PFSK-1 (cell line): ENCODE results near the gene PRMT3.

Experiments
- FOXP2 ChIP-seq: optimal IDR thresholded peaks from 2 replicates; pipeline ENCODE3; 2011; ENCODE audit warnings: borderline replicate concordance, control low read depth, inconsistent platforms; ENCODE audit not compliant: insufficient read depth; ENCODE audit errors: extremely low read length, extremely low read depth
- POLR2AphosphoS5 ChIP-seq: IDR thresholded peaks from 2 replicates; pipeline ENCODE4 v1.6.1; 2012; ENCODE audit warnings: low read depth, mild to moderate bottlenecking, control low read depth, low read length, moderate library complexity
- SIN3A ChIP-seq: IDR thresholded peaks from 2 replicates; pipeline ENCODE4 v1.6.1; 2012; ENCODE audit warnings: mild to moderate bottlenecking, low read length, moderate library complexity, borderline replicate concordance; ENCODE audit not compliant: insufficient read depth
- TAF1 ChIP-seq: IDR thresholded peaks from 2 replicates; pipeline ENCODE4 v1.6.1; 2012; ENCODE audit warnings: low read length, control low read depth, borderline replicate concordance; ENCODE audit not compliant: insufficient read depth
- TF ChIP-seq, protein P1 (sequence below), 2 experiments: IDR thresholded peaks; 2 replicates each; pipeline versions ENCODE4 v1.6.1 to v1.8.0; 2011 to 2012; ENCODE audit warnings: low read depth in 2 of 2, low read length in 2 of 2, control low read depth in 1 of 2, inconsistent platforms in 1 of 2, mild to moderate bottlenecking in 1 of 2, moderate library complexity in 1 of 2; ENCODE audit not compliant: insufficient read depth in 1 of 2

PRMT3 gene

DNA sequence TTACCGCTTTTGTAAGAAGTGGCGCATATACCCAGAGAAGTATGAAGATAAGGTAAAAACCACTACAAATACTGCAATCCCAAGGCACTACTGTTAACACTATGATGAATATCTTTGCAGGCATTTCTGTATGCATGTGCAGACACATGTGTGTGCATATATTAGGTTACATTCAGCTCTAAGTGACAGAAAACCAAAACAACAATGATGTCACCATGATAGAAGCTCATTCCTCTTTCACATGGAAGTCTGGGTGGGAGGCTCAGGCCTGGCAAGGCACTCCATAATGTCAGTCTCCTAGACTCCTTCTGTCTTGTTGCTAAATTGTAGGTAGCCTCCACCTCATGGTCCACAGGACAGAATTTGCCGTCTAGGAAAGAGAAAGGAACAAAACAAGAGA, 148.8 kb downstream of the PRMT3 start:
- TF ChIP-seq TAF1 (no peak), SIN3A (no peak), POLR2AphosphoS5 (no peak), FOXP2 (no peak)
- TF ChIP-seq, protein P1, sequence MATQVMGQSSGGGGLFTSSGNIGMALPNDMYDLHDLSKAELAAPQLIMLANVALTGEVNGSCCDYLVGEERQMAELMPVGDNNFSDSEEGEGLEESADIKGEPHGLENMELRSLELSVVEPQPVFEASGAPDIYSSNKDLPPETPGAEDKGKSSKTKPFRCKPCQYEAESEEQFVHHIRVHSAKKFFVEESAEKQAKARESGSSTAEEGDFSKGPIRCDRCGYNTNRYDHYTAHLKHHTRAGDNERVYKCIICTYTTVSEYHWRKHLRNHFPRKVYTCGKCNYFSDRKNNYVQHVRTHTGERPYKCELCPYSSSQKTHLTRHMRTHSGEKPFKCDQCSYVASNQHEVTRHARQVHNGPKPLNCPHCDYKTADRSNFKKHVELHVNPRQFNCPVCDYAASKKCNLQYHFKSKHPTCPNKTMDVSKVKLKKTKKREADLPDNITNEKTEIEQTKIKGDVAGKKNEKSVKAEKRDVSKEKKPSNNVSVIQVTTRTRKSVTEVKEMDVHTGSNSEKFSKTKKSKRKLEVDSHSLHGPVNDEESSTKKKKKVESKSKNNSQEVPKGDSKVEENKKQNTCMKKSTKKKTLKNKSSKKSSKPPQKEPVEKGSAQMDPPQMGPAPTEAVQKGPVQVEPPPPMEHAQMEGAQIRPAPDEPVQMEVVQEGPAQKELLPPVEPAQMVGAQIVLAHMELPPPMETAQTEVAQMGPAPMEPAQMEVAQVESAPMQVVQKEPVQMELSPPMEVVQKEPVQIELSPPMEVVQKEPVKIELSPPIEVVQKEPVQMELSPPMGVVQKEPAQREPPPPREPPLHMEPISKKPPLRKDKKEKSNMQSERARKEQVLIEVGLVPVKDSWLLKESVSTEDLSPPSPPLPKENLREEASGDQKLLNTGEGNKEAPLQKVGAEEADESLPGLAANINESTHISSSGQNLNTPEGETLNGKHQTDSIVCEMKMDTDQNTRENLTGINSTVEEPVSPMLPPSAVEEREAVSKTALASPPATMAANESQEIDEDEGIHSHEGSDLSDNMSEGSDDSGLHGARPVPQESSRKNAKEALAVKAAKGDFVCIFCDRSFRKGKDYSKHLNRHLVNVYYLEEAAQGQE (IDR thresholded peaks at IDR 0.05; ENCODE audit: insufficient read depth in 1 of 2, low read depth in 2 of 2, low read length in 2 of 2), result no peak

DNA sequence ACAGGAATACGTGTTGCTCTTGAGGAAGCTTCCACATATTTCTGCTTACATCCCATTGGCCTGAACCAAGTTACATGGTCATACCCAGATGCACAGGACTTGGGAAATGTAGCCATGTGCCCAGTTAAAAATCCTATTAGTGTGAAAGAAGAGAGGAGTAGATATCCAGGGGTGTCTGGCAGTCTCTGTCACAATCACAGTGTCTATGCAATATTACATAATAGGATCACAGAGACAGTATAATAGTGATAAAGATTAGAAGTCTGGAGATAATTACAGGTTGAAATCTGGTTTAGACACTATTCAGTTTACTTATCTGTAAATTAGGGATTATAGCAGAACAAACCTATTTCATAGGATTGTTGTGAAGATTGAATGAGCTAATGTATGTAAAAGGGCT, 149.3 kb downstream of the PRMT3 start:
- TF ChIP-seq POLR2AphosphoS5, result no peak
- TF ChIP-seq, protein P1 (IDR thresholded peaks at IDR 0.05; ENCODE audit: insufficient read depth in 1 of 2, low read depth in 2 of 2, low read length in 2 of 2), result no peak
- TF ChIP-seq FOXP2, result no peak

DNA sequence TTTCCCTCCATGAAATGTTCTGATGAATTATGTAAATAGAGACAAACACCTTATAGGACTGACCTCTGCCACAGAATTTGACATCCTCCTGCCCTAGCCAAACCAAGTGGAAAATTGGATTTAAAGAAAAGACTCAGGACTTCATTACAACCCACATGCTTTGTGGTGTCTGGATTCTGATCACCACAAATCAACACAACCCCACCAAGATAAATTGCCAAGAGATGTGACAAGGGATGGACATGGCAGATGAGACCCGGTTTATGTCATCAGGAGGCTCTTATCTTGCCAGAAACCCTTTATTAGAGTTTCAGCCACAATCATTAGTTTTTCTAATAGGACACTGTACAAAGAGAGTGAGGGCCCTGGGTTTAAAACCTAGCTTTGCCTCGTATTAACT, 154.0 kb downstream of the PRMT3 start:
- TF ChIP-seq, protein P1 (IDR thresholded peaks at IDR 0.05; ENCODE audit: insufficient read depth in 1 of 2, low read depth in 2 of 2, low read length in 2 of 2), result no peak
- TF ChIP-seq POLR2AphosphoS5 (no peak), FOXP2 (no peak), SIN3A (no peak), TAF1 (no peak)

DNA sequence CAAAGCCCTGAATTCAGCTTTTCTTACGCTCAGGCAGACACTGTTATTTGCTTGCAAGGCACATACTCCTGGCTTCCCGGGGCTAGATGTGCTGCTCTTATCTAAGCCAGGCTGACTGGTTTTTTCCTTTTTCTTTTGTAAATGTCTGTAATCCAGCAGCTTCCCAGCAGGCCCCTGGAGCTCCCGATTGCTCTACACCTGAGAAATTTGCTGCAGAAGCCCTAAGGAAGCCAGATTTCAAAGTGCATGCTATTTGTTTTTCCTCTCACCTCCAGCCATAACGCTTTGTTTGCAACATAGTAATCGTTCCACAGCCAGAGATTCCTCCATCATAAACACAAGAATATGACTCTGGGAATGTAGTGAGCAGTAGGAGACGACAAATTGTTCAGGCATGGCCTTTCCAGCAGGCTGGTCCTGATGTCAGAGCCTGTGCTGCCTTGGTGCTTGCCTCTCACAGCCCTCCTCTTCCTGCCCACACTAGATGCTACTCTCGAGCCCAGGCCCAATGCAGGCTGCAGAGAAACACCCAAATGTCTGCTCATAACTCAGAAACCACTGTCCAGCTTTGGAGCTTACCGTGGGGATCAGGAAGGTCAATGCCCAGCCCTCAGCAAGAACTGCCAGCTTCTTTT, 157.2 kb downstream of the PRMT3 start:
- TF ChIP-seq POLR2AphosphoS5, result no peak
- no peak for TF ChIP-seq TAF1

DNA sequence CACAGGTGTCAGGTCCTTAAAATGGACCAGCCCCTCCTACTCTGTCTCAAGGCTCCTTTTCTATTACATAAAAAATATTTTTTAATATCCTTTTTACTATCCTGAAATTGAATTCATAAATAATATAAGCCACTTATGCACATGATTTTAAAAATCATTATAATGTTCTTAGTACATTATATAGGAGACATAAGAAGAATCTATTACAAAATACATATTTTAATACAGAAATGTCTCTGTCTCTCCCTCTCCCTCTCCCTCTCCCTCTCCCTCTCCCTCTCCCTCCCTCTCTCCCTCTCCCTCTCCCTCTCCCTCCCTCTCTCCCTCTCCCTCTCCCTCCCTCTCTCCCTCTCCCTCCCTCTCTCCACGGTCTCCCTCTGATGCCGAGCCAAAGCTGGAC, 159.9 kb downstream of the PRMT3 start:
- no peak for TF ChIP-seq FOXP2
- TF ChIP-seq, protein P1 (IDR thresholded peaks at IDR 0.05; ENCODE audit: insufficient read depth in 1 of 2, low read depth in 2 of 2, low read length in 2 of 2), result no peak
- no peak for TF ChIP-seq POLR2AphosphoS5
- no peak for TF ChIP-seq SIN3A
- no peak for TF ChIP-seq TAF1
